SU-DHL-6 (cell line): Measurements from ENCODE around the gene ZXDC.

ENCODE experiments used
- CTCF ChIP-seq: fragments of 200-600 bp; sonication (generic); IDR thresholded peaks from one replicate; pipeline ENCODE4 v1.5.1; 2017; ENCODE audit warnings: antibody characterized with exemption, mild to moderate bottlenecking, low read length, moderate library complexity; ENCODE audit not compliant: insufficient read depth, poor library complexity, severe bottlenecking
- EZH2phosphoT487 ChIP-seq: fragments of 200-600 bp; sonication (generic), shearing (Covaris generic); conservative IDR thresholded peaks from 2 replicates; pipeline ENCODE4 v1.6.1; 2018; ENCODE audit warnings: mild to moderate bottlenecking, antibody characterized with exemption, low read length, moderate library complexity, mixed read lengths

- TF ChIP-seq CTCF: no peak
- no peak for TF ChIP-seq EZH2phosphoT487
These were observed 34.3 kb downstream of the ZXDC start for GRCh38 chr3:126441256-126441880.
